K562 (cell line): ENCODE measurements around the gene TFF1. TPM values are rescaled to one million over a fixed set of nuclear protein-coding genes. Genes with fewer than 3 reads are reported as not detected.

Experiments
- ARID1B ChIP-seq: fragments of 450-650 bp; IDR thresholded peaks from 2 replicates; pipeline ENCODE4 v1.6.1; 2016; ENCODE audit warnings: antibody characterized with exemption, mild to moderate bottlenecking, inconsistent platforms
- CBX5 ChIP-seq: IDR thresholded peaks from 2 replicates; pipeline ENCODE4 v1.6.1; 2014; ENCODE audit warnings: low read depth, borderline replicate concordance
- ELF1 ChIP-seq: fragments of 200-800 bp; sonication (Bioruptor generic); IDR thresholded peaks from 2 replicates; pipeline ENCODE4 v1.6.1; 2016; ENCODE audit warnings: missing genetic modification characterization, missing compliant biosample characterization
- JUN ChIP-seq, 2 experiments: sonication (generic) in 1 of 2; formaldehyde crosslinking in 1 of 2; IDR thresholded peaks; 2 replicates each; pipeline versions ENCODE4 v1.6.1 to v1.8.0; 2012 to 2022; ENCODE audit warnings: borderline replicate concordance in 2 of 2, mild to moderate bottlenecking in 2 of 2, improper control_type of control experiment in 1 of 2, low read depth in 1 of 2, low read length in 1 of 2, missing genetic modification reagents in 1 of 2
- SIN3A ChIP-seq, 2 experiments: fragments of 150-350 bp in 1 of 2; IDR thresholded peaks; 2 replicates each; pipeline ENCODE4 v1.6.1; 2011 to 2016; ENCODE audit warnings: borderline replicate concordance in 2 of 2, low read depth in 2 of 2, low read length in 2 of 2, mild to moderate bottlenecking in 2 of 2, moderate library complexity in 2 of 2; ENCODE audit not compliant: control insufficient read depth in 1 of 2
- SPI1 ChIP-seq: IDR thresholded peaks from 2 replicates; pipeline ENCODE4 v1.6.1; 2011; ENCODE audit warnings: low read depth, low read length, control low read depth, borderline replicate concordance
- ZNF384 ChIP-seq: IDR thresholded peaks from 2 replicates; pipeline ENCODE4 v1.6.1; 2012; ENCODE audit warnings: low read depth, low read length, improper control_type of control experiment
- ZNF764 ChIP-seq: fragments of 250-450 bp; sonication (Bioruptor Pico); IDR thresholded peaks from 2 replicates; pipeline ENCODE4 v1.4.0; 2020; ENCODE audit warnings: low read depth, mild to moderate bottlenecking, moderate library complexity
- polyA plus RNA-seq, 8 experiments: library from polyadenylated mRNA; depleted of rRNA in 4 of 8; stranded (reverse) in 5 of 8; unstranded in 3 of 8; fragments of >200 nt; fragmentation: Nextera tagmentation in 2 of 8; fragmentation: Illumina TruSeq in 1 of 8; extraction: Ambion mirVana in 2 of 8; extraction: Trizol in 1 of 8; gene quantifications; 2 replicates each; pipeline versions ENCODE4 v1.2.1 to v1.2.3, GENCODE V29; 2011 to 2014; ENCODE audit warnings: inconsistent platforms in 1 of 8, missing spikeins in 1 of 8
- total RNA-seq, 7 experiments: library from RNA; depleted of rRNA in 6 of 7; stranded (reverse); fragments of >200 nt in 6 of 7; fragmentation: Illumina TruSeq in 2 of 7; extraction: Trizol in 2 of 7; gene quantifications; 2 replicates each; pipeline versions ENCODE4 v1.2.1 to v1.2.3, GENCODE V29; 2011 to 2021; ENCODE audit warnings: low replicate concordance in 1 of 7
- TF ChIP-seq, protein P1 (sequence below): fragments of 150-350 bp; IDR thresholded peaks from 2 replicates; pipeline ENCODE4 v1.6.1; 2014; ENCODE audit warnings: low read depth, mild to moderate bottlenecking, low read length, borderline replicate concordance
- TF ChIP-seq, protein P2 (sequence below): fragments of 450-650 bp; formaldehyde crosslinking; IDR thresholded peaks from 2 replicates; pipeline ENCODE4 v1.4.0; 2022; ENCODE audit warnings: missing genetic modification characterization

Gene TFF1
- total and polyA plus RNA-seq, 9 of the 15 experiments (the other 6 are each of a cell fraction or from before 2014, with no cell fraction given): 0.31 TPM; not detected in 8

DNA sequence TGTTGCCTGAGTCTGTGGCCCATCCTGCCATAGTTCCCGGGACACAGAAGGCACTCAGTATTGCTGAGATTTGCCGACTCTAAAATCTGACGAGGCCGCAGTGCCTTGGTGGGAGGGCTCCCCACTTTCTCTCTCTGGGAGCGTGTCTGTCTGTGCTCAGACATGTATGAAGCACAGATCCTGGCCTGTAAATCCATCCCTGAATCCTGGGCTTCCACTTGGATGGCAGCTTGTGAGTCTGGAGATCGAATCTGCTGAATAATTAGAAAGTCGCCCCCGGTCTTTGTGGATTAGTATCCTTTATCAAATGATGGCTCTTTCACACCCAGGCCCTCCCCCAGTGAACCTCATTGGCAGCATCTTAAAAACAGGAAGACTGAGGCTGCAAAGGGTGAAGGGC, 47.7 kb upstream of the TFF1 start (continued):
- TF ChIP-seq SIN3A (IDR thresholded peaks at IDR 0.05; ENCODE audit: borderline replicate concordance in 2 of 2, control insufficient read depth in 1 of 2, low read depth in 2 of 2, low read length in 2 of 2) (no peak), ARID1B (no peak), JUN (IDR thresholded peaks at IDR 0.05; ENCODE audit: borderline replicate concordance, low read depth, low read length) (no peak), JUN (CRISPR knock-in tag; IDR thresholded peaks at IDR 0.05; ENCODE audit: borderline replicate concordance) (no peak), CBX5 (no peak), SPI1 (no peak), ZNF764 (CRISPR knock-in tag) (no peak), ZNF384 (no peak), ELF1 (tag) (no peak)
- TF ChIP-seq, protein P1, sequence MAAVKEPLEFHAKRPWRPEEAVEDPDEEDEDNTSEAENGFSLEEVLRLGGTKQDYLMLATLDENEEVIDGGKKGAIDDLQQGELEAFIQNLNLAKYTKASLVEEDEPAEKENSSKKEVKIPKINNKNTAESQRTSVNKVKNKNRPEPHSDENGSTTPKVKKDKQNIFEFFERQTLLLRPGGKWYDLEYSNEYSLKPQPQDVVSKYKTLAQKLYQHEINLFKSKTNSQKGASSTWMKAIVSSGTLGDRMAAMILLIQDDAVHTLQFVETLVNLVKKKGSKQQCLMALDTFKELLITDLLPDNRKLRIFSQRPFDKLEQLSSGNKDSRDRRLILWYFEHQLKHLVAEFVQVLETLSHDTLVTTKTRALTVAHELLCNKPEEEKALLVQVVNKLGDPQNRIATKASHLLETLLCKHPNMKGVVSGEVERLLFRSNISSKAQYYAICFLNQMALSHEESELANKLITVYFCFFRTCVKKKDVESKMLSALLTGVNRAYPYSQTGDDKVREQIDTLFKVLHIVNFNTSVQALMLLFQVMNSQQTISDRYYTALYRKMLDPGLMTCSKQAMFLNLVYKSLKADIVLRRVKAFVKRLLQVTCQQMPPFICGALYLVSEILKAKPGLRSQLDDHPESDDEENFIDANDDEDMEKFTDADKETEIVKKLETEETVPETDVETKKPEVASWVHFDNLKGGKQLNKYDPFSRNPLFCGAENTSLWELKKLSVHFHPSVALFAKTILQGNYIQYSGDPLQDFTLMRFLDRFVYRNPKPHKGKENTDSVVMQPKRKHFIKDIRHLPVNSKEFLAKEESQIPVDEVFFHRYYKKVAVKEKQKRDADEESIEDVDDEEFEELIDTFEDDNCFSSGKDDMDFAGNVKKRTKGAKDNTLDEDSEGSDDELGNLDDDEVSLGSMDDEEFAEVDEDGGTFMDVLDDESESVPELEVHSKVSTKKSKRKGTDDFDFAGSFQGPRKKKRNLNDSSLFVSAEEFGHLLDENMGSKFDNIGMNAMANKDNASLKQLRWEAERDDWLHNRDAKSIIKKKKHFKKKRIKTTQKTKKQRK: no peak
- TF ChIP-seq, protein P2, sequence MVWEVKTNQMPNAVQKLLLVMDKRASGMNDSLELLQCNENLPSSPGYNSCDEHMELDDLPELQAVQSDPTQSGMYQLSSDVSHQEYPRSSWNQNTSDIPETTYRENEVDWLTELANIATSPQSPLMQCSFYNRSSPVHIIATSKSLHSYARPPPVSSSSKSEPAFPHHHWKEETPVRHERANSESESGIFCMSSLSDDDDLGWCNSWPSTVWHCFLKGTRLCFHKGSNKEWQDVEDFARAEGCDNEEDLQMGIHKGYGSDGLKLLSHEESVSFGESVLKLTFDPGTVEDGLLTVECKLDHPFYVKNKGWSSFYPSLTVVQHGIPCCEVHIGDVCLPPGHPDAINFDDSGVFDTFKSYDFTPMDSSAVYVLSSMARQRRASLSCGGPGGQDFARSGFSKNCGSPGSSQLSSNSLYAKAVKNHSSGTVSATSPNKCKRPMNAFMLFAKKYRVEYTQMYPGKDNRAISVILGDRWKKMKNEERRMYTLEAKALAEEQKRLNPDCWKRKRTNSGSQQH (CRISPR knock-in tag): no peak
